ENCODE measurements around the gene TFAP2A. TPM values are rescaled to one million over a fixed set of nuclear protein-coding genes. Genes with fewer than 3 reads are reported as not detected.

TFAP2A gene
- total RNA-seq, 2 donors from 2014 or later: 0.27 to 0.99 TPM

- TF ChIP-seq, protein P1, sequence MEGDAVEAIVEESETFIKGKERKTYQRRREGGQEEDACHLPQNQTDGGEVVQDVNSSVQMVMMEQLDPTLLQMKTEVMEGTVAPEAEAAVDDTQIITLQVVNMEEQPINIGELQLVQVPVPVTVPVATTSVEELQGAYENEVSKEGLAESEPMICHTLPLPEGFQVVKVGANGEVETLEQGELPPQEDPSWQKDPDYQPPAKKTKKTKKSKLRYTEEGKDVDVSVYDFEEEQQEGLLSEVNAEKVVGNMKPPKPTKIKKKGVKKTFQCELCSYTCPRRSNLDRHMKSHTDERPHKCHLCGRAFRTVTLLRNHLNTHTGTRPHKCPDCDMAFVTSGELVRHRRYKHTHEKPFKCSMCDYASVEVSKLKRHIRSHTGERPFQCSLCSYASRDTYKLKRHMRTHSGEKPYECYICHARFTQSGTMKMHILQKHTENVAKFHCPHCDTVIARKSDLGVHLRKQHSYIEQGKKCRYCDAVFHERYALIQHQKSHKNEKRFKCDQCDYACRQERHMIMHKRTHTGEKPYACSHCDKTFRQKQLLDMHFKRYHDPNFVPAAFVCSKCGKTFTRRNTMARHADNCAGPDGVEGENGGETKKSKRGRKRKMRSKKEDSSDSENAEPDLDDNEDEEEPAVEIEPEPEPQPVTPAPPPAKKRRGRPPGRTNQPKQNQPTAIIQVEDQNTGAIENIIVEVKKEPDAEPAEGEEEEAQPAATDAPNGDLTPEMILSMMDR (IDR thresholded peaks at IDR 0.05): no peak
- intact Hi-C loops (cut with DNase I): no loop called here
- Histone ChIP-seq H3K27ac (no peak overlapping the region), H3K9ac (ENCODE audit: low read depth in 2 of 2, low read length in 2 of 2) (no peak overlapping the region), H3K9me3 (no peaks in the 10 kb centered on the region), H3K4me3 (no peak overlapping the region), H3K27me3 (no peaks in the 10 kb centered on the region), H3K4me1 (no peaks in the 10 kb centered on the region), H3K36me3 (no peaks in the 10 kb centered on the region)
- no peak for DNase-seq
Observed at GRCh38 chr6:10355115-10355702, 59.7 kb downstream of the TFAP2A start.

DNA sequence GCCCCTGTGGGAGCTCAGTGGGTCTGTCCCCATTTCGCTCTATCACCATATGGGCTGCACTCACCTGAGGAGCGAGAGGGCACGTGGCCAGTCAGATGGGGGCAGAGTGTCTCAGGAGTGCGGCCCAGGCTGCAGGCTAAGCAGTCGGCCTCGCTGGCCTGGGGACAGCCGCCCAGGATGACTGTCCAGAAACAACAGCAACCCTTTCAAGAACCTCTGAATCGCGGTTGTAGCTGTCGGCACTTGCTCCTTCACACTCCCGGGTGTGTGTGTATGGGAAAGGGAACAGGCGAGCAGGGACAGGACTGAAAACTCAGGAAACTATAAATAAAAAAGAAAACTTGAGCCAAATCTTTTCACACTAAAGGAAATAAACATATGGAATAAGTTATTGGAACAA, 63.1 kb downstream of the TFAP2A start:
- intact Hi-C loops (cut with DNase I): no loop called here
- TF ChIP-seq, protein P1 (IDR thresholded peaks at IDR 0.05): no peak
- no peak for DNase-seq
- no peaks in the 10 kb centered on the region for H3K4me1 ChIP-seq
- no peaks in the 10 kb centered on the region for H3K36me3 ChIP-seq
- H3K9me3 ChIP-seq: no peaks in the 10 kb centered on the region
- no peak overlapping the region for H3K9ac ChIP-seq (ENCODE audit: low read depth in 2 of 2, low read length in 2 of 2)
- no peak overlapping the region for H3K4me3 ChIP-seq
- no peaks in the 10 kb centered on the region for H3K27me3 ChIP-seq
- no peak overlapping the region for H3K27ac ChIP-seq

DNA sequence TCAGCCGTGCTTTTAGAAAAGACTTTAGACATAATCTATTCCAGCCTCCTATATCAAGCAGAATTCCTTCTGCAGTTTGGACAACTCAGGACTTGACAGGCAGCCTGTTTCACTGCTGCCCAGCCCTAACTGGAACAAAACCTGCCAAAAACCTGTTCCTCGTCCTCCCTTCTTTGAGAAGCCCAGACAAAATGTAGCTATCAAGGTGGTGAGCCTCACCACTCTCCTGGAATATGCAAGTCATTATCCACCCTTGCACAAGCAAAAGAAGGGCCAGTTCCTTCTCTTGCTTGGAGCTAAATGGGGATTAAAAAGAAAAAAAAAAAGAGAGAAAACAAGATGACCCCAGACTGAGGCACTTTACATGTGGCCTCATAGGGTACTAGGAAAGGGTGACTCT, 64.2 kb downstream of the TFAP2A start:
- Histone ChIP-seq H3K9ac (ENCODE audit: low read depth in 2 of 2, low read length in 2 of 2) (no peak overlapping the region), H3K36me3 (no peaks in the 10 kb centered on the region), H3K4me3 (no peak overlapping the region), H3K27ac (no peak overlapping the region), H3K4me1 (no peaks in the 10 kb centered on the region), H3K27me3 (no peaks in the 10 kb centered on the region), H3K9me3 (no peaks in the 10 kb centered on the region)
- no peak for DNase-seq
- intact Hi-C loops (cut with DNase I): no loop called here
- TF ChIP-seq, protein P1 (IDR thresholded peaks at IDR 0.05): no peak

GRCh38 chr6:10347561-10348327, 67.1 kb downstream of the TFAP2A start:
- Histone ChIP-seq H3K9me3 (no peaks in the 10 kb centered on the region), H3K4me1 (no peaks in the 10 kb centered on the region), H3K27ac (no peak overlapping the region), H3K4me3 (no peak overlapping the region), H3K36me3 (no peaks in the 10 kb centered on the region), H3K9ac (ENCODE audit: low read depth in 2 of 2, low read length in 2 of 2) (no peak overlapping the region), H3K27me3 (no peaks in the 10 kb centered on the region)
- intact Hi-C loops (cut with DNase I): no loop called here
- DNase-seq: no peak
- TF ChIP-seq, protein P1 (IDR thresholded peaks at IDR 0.05): no peak

Small RNA genes lying within 50 kb of the gene (microRNA-seq; reads per million reads assigned to microRNA genes)
- not detected for gene MIR5689

Other genes with a start within 250 kb of the TFAP2A start
- gene GCNT2, start 106.3 kb upstream of the TFAP2A start, total RNA-seq: 1 to 10 TPM; 9.8 to 9.9 TPM